AG09309 (cell line): ENCODE measurements around the gene MFNG.

ENCODE experiments used
- DNase-seq: peaks from one replicate; pipeline ENCODE4 v3.0.0-alpha.2; 2010; ENCODE audit warnings: low read depth
- H3K4me3 ChIP-seq: 2 replicates; pipeline ENCODE4 v1.5.1; 2011; ENCODE audit warnings: mild to moderate bottlenecking, low read depth, low read length, moderate library complexity; ENCODE audit not compliant: control insufficient read depth
- CTCF ChIP-seq: IDR thresholded peaks from 2 replicates; pipeline ENCODE4 v1.5.1; 2011; ENCODE audit warnings: mild to moderate bottlenecking, low read depth, low read length, inconsistent platforms; ENCODE audit not compliant: insufficient read depth, control insufficient read depth; ENCODE audit errors: missing control alignments

MFNG gene

GRCh38 chr22:37420686-37421467, 65.3 kb downstream of the MFNG start:
- TF ChIP-seq CTCF = no peak
- peak overlapping the region; percentile 41 for H3K4me3 ChIP-seq
- no peak for DNase-seq

DNA sequence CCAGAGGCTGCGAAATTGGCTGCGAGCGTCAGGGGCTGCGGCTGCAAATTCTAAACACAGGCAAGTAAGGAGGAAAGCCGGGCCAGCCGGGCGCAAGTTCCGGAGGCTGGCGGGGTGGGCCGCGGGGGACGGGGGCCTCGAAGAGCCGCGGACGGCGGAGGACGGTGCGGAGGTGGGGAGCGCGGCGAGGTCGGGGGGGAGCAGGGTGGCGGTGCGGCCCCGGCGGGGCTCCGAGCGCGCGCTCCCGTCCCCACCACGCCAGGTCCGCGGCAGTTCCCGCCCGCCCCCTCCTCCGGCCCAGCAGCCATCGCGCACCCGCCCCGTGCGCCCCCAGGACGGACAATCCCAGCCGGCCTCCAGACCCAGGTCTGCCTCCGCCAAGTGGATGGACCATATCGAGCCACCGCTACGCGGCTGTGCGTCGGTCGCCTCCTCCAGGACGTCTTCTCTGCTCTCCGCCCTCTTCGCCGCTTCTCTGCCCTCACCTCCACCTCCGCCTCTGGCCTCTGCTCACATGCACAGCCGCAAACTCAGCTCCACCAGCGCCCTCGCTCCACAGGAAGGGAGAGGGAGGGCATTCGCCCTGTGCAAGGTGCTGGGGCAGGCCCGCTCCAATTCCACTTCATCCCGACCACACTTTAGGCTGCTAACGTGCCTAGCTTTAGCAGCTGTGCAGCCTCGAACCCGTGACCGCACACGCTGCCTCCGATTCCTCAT, 66.1 kb downstream of the MFNG start:
- H3K4me3 ChIP-seq = peak overlapping the region; percentile 41
- no peak for TF ChIP-seq CTCF
- DNase-seq = no peak

- peak overlapping the region; percentile 31 for H3K4me3 ChIP-seq
- TF ChIP-seq CTCF = no peak
- DNase-seq = no peak
Observed at GRCh38 chr22:37419370-37419968, 66.7 kb downstream of the MFNG start.
